Measurements from ENCODE around the gene CACNA2D3. TPM values are rescaled to one million over a fixed set of nuclear protein-coding genes. Genes with fewer than 3 reads are reported as not detected.

Gene CACNA2D3
- polyA plus RNA-seq, 1 donor, result 0.97 TPM

DNA sequence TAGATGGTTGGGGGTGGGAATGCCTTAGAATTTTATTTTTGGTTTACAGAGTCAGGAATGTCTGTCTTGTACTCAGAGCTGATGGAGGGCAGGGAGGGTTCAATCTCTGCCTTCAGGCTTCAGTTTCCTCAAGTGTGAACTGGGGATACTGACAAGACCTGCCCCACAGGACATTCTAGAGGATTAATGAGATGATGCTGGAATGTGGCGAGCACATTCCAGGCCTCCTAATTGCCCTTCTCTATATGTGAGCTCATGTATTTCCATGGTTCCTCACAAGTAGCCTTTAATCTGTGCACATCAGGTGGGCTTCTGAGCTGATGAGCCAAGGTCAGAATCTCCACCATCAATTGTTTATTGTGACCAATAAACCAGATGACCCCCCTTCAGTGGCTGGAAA is 90.4 kb downstream of the CACNA2D3 start:
- no peak overlapping the region for H3K27ac ChIP-seq (ENCODE audit: low read length)
- no CpG with 5 or more reads among the region's 1 CpG for WGBS (ENCODE audit: insufficient coverage, low lambda C conversion rate)
- H3K4me3 ChIP-seq (ENCODE audit: low read length), result no peak overlapping the region
- no peaks in the 10 kb centered on the region for H3K9me3 ChIP-seq (ENCODE audit: control insufficient read depth, low read depth, low read length)
- H3K27me3 ChIP-seq (ENCODE audit: control insufficient read depth, insufficient read depth, low read length), result no peaks in the 10 kb centered on the region
- H3K4me1 ChIP-seq (ENCODE audit: control insufficient read depth, insufficient read depth, low read length), result no peaks in the 10 kb centered on the region
- DNase-seq, result no peak
- H3K36me3 ChIP-seq (ENCODE audit: control insufficient read depth, insufficient read depth, low read length), result no peaks in the 10 kb centered on the region

- Histone ChIP-seq H3K9me3 (ENCODE audit: control insufficient read depth, low read depth, low read length) (no peaks in the 10 kb centered on the region), H3K27ac (ENCODE audit: low read length) (no peak overlapping the region), H3K27me3 (ENCODE audit: control insufficient read depth, insufficient read depth, low read length) (no peaks in the 10 kb centered on the region), H3K4me1 (ENCODE audit: control insufficient read depth, insufficient read depth, low read length) (no peaks in the 10 kb centered on the region), H3K4me3 (ENCODE audit: low read length) (no peak overlapping the region), H3K36me3 (ENCODE audit: control insufficient read depth, insufficient read depth, low read length) (no peaks in the 10 kb centered on the region)
- DNase-seq, result no peak
- no CpG with 5 or more reads among the region's 2 CpGs for WGBS (ENCODE audit: insufficient coverage, low lambda C conversion rate)
Measured at GRCh38 chr3:54213907-54214306, 91.6 kb downstream of the CACNA2D3 start.

GRCh38 chr3:54214845-54215244 is 92.5 kb downstream of the CACNA2D3 start:
- H3K27ac ChIP-seq (ENCODE audit: low read length), result no peak overlapping the region
- no peaks in the 10 kb centered on the region for H3K36me3 ChIP-seq (ENCODE audit: control insufficient read depth, insufficient read depth, low read length)
- no peak overlapping the region for H3K4me3 ChIP-seq (ENCODE audit: low read length)
- H3K9me3 ChIP-seq (ENCODE audit: control insufficient read depth, low read depth, low read length), result no peaks in the 10 kb centered on the region
- H3K4me1 ChIP-seq (ENCODE audit: control insufficient read depth, insufficient read depth, low read length), result no peaks in the 10 kb centered on the region
- DNase-seq, result no peak
- H3K27me3 ChIP-seq (ENCODE audit: control insufficient read depth, insufficient read depth, low read length), result no peaks in the 10 kb centered on the region
- WGBS (ENCODE audit: insufficient coverage, low lambda C conversion rate), result no CpG with 5 or more reads among the region's 1 CpG

DNA sequence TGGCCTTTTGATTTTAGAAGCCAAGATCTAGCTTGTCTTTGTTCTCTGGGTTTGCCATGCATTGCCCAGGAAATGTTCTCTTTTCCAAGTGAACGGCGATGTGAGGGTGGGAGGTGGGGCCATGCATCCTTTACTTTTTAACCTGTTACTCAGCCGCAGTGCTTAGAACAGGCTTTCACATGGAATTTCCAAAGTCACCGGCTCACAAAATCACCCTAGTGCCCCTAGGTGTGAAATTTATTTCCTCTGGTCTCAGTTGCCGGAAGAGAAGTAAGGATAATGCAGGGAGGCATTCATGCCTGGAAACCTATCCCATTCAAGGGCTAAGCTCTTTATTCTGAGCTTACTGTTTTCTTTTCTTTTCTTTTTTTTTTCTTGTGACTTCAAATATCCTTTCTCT is 93.2 kb downstream of the CACNA2D3 start:
- H3K4me3 ChIP-seq (ENCODE audit: low read length), result no peak overlapping the region

DNA sequence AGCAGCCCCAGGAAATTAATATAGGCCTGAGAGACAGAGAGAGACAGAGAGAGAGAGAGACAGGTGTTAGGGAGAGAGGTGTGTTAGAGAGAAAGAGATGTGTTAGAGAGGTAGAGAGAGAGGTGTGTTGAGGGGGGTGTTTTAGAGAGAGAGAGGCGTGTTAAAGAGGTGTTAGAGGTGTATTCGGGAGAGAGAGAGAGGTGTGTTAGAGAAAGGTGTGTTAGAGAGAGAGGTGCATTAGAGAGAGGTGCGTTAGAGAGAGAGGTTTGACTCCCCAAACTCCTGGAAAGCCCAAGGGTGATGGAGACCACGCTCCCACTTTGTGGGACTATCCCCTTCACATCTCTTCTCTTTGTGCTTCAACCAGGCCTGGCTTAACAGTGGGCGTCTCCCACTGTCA is 95.5 kb downstream of the CACNA2D3 start:
- Histone ChIP-seq H3K4me3 (ENCODE audit: low read length) (no peak overlapping the region), H3K4me1 (ENCODE audit: control insufficient read depth, insufficient read depth, low read length) (no peaks in the 10 kb centered on the region), H3K36me3 (ENCODE audit: control insufficient read depth, insufficient read depth, low read length) (no peaks in the 10 kb centered on the region), H3K27me3 (ENCODE audit: control insufficient read depth, insufficient read depth, low read length) (no peaks in the 10 kb centered on the region), H3K9me3 (ENCODE audit: control insufficient read depth, low read depth, low read length) (no peaks in the 10 kb centered on the region), H3K27ac (ENCODE audit: low read length) (no peak overlapping the region)
- WGBS (ENCODE audit: insufficient coverage, low lambda C conversion rate), result 88% methylated on average over 2 of the region's 5 CpGs
- no peak for DNase-seq

More for the DNA sequence above, 93.2 kb downstream of the CACNA2D3 start:
- H3K4me1 ChIP-seq (ENCODE audit: control insufficient read depth, insufficient read depth, low read length), result no peaks in the 10 kb centered on the region
- H3K27ac ChIP-seq (ENCODE audit: low read length), result no peak overlapping the region
- no peak for DNase-seq
- H3K36me3 ChIP-seq (ENCODE audit: control insufficient read depth, insufficient read depth, low read length), result no peaks in the 10 kb centered on the region
- no peaks in the 10 kb centered on the region for H3K27me3 ChIP-seq (ENCODE audit: control insufficient read depth, insufficient read depth, low read length)
- no peaks in the 10 kb centered on the region for H3K9me3 ChIP-seq (ENCODE audit: control insufficient read depth, low read depth, low read length)
- 83% methylated on average over 2 of the region's 5 CpGs for WGBS (ENCODE audit: insufficient coverage, low lambda C conversion rate)

GRCh38 chr3:54222316-54222715 is 100.0 kb downstream of the CACNA2D3 start:
- Histone ChIP-seq H3K4me1 (ENCODE audit: control insufficient read depth, insufficient read depth, low read length) (no peaks in the 10 kb centered on the region), H3K4me3 (ENCODE audit: low read length) (no peak overlapping the region), H3K36me3 (ENCODE audit: control insufficient read depth, insufficient read depth, low read length) (no peaks in the 10 kb centered on the region), H3K27ac (ENCODE audit: low read length) (no peak overlapping the region), H3K9me3 (ENCODE audit: control insufficient read depth, low read depth, low read length) (no peaks in the 10 kb centered on the region), H3K27me3 (ENCODE audit: control insufficient read depth, insufficient read depth, low read length) (no peaks in the 10 kb centered on the region)
- no peak for DNase-seq

DNA sequence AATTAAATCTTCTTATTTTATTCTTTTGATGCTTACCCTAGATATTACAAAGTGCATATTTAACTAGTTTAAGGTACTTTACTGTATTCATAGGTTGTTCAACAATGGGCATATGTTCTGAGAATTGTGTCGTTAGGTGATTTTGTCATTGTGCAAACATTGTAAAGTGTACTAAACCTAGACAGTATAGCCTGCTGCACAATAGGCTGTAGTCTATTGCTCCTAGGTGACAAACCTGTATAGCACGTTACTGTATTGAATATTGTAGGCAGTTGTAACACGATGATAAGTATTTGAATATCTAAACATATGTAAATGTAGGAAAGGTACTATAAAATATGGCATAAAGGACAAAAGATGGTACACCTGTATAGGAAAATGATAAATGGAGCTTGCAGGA is 100.7 kb downstream of the CACNA2D3 start:
- no peaks in the 10 kb centered on the region for H3K36me3 ChIP-seq (ENCODE audit: control insufficient read depth, insufficient read depth, low read length)
- H3K27me3 ChIP-seq (ENCODE audit: control insufficient read depth, insufficient read depth, low read length), result no peaks in the 10 kb centered on the region
- no peaks in the 10 kb centered on the region for H3K4me1 ChIP-seq (ENCODE audit: control insufficient read depth, insufficient read depth, low read length)
- H3K9me3 ChIP-seq (ENCODE audit: control insufficient read depth, low read depth, low read length), result no peaks in the 10 kb centered on the region
- 37% methylated on average over 2 of the region's 3 CpGs for WGBS (ENCODE audit: insufficient coverage, low lambda C conversion rate)
- peak in 1 of 2 donors; percentile 4 for DNase-seq
- H3K27ac ChIP-seq (ENCODE audit: low read length), result no peak overlapping the region
- no peak overlapping the region for H3K4me3 ChIP-seq (ENCODE audit: low read length)

GRCh38 chr3:54225841-54226528 is 103.6 kb downstream of the CACNA2D3 start:
- no peak for DNase-seq
- Histone ChIP-seq H3K4me3 (ENCODE audit: low read length) (no peak overlapping the region), H3K27ac (ENCODE audit: low read length) (no peak overlapping the region), H3K27me3 (ENCODE audit: control insufficient read depth, insufficient read depth, low read length) (no peaks in the 10 kb centered on the region), H3K36me3 (ENCODE audit: control insufficient read depth, insufficient read depth, low read length) (no peaks in the 10 kb centered on the region), H3K4me1 (ENCODE audit: control insufficient read depth, insufficient read depth, low read length) (no peaks in the 10 kb centered on the region), H3K9me3 (ENCODE audit: control insufficient read depth, low read depth, low read length) (no peaks in the 10 kb centered on the region)
- WGBS (ENCODE audit: insufficient coverage, low lambda C conversion rate), result no CpG with 5 or more reads among the region's 8 CpGs

DNA sequence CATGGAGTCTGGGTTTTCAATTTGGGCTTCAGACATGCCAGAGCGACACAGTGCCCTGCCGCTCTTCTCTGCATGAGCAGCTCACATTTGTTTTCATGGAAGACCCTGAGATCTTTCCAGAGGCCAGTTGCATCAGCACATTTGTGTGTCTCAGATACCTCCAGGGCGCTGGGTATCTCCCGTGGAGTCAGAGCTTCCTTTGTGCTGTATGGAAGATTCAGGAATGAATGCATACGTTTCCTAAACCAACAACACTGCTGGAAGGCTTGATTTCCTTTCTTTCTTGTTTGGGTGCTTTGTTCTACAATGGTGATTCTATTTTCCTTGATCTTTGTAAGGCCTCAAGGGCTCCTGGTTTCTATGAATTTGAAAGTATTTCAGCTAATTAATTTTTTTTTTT is 106.5 kb downstream of the CACNA2D3 start:
- Histone ChIP-seq H3K9me3 (ENCODE audit: control insufficient read depth, low read depth, low read length) (no peaks in the 10 kb centered on the region), H3K4me1 (ENCODE audit: control insufficient read depth, insufficient read depth, low read length) (no peaks in the 10 kb centered on the region), H3K36me3 (ENCODE audit: control insufficient read depth, insufficient read depth, low read length) (no peaks in the 10 kb centered on the region), H3K27me3 (ENCODE audit: control insufficient read depth, insufficient read depth, low read length) (no peaks in the 10 kb centered on the region), H3K27ac (ENCODE audit: low read length) (no peak overlapping the region), H3K4me3 (ENCODE audit: low read length) (no peak overlapping the region)
- WGBS (ENCODE audit: insufficient coverage, low lambda C conversion rate), result no CpG with 5 or more reads among the region's 5 CpGs
- DNase-seq, result no peak

GRCh38 chr3:54232618-54233017 is 110.3 kb downstream of the CACNA2D3 start:
- WGBS (ENCODE audit: insufficient coverage, low lambda C conversion rate), result no CpG with 5 or more reads among the region's 4 CpGs
- no peak for DNase-seq

GRCh38 chr3:54235998-54236397 is 113.6 kb downstream of the CACNA2D3 start:
- Histone ChIP-seq H3K4me3 (ENCODE audit: low read length) (no peak overlapping the region), H3K27me3 (ENCODE audit: control insufficient read depth, insufficient read depth, low read length) (no peaks in the 10 kb centered on the region), H3K9me3 (ENCODE audit: control insufficient read depth, low read depth, low read length) (no peaks in the 10 kb centered on the region), H3K36me3 (ENCODE audit: control insufficient read depth, insufficient read depth, low read length) (no peaks in the 10 kb centered on the region), H3K4me1 (ENCODE audit: control insufficient read depth, insufficient read depth, low read length) (no peaks in the 10 kb centered on the region), H3K27ac (ENCODE audit: low read length) (no peak overlapping the region)
- no peak for DNase-seq
- WGBS (ENCODE audit: insufficient coverage, low lambda C conversion rate), result 72% methylated on average over 2 of the region's 4 CpGs

More at GRCh38 chr3:54232618-54233017, 110.3 kb downstream of the CACNA2D3 start:
- no peaks in the 10 kb centered on the region for H3K9me3 ChIP-seq (ENCODE audit: control insufficient read depth, low read depth, low read length)
- no peaks in the 10 kb centered on the region for H3K27me3 ChIP-seq (ENCODE audit: control insufficient read depth, insufficient read depth, low read length)
- no peaks in the 10 kb centered on the region for H3K4me1 ChIP-seq (ENCODE audit: control insufficient read depth, insufficient read depth, low read length)
- H3K36me3 ChIP-seq (ENCODE audit: control insufficient read depth, insufficient read depth, low read length), result no peaks in the 10 kb centered on the region
- no peak overlapping the region for H3K4me3 ChIP-seq (ENCODE audit: low read length)
- H3K27ac ChIP-seq (ENCODE audit: low read length), result no peak overlapping the region
